ENCODE results near the gene CIDEA.

CIDEA gene

GRCh38 chr18:12253027-12253426, 1.1 kb upstream of the CIDEA start:
- Histone ChIP-seq H3K36me3 (no peaks in the 10 kb centered on the region), H3K4me3 (ENCODE audit: low read depth, low read length) (no peak overlapping the region), H3K27me3 (peaks cover 22% of the 10 kb centered on the region), H3K4me1 (no peaks in the 10 kb centered on the region), H3K9me3 (no peaks in the 10 kb centered on the region)
- no peak for DNase-seq
- no peak for TF ChIP-seq CTCF (IDR thresholded peaks at IDR 0.05; ENCODE audit: low read depth, low read length)

GRCh38 chr18:12253663-12254135, 462 bp upstream of the CIDEA start:
- no peak for DNase-seq
- Histone ChIP-seq H3K4me3 (ENCODE audit: low read depth, low read length) (no peak overlapping the region), H3K9me3 (no peaks in the 10 kb centered on the region), H3K27me3 (peaks cover 22% of the 10 kb centered on the region), H3K4me1 (no peaks in the 10 kb centered on the region), H3K36me3 (no peaks in the 10 kb centered on the region)
- TF ChIP-seq CTCF (IDR thresholded peaks at IDR 0.05; ENCODE audit: low read depth, low read length): no peak

GRCh38 chr18:12254820-12255511, 805 bp downstream of the CIDEA start:
- peaks cover 22% of the 10 kb centered on the region for H3K27me3 ChIP-seq
- no peak for DNase-seq

GRCh38 chr18:12255626-12256026, 1.5 kb downstream of the CIDEA start:
- no peak for DNase-seq
- no peaks in the 10 kb centered on the region for H3K9me3 ChIP-seq
- no peak overlapping the region for H3K4me3 ChIP-seq (ENCODE audit: low read depth, low read length)
- TF ChIP-seq CTCF (IDR thresholded peaks at IDR 0.05; ENCODE audit: low read depth, low read length): no peak
- no peaks in the 10 kb centered on the region for H3K4me1 ChIP-seq
- peaks cover 22% of the 10 kb centered on the region for H3K27me3 ChIP-seq
- no peaks in the 10 kb centered on the region for H3K36me3 ChIP-seq

More at GRCh38 chr18:12254820-12255511, 805 bp downstream of the CIDEA start:
- TF ChIP-seq CTCF (IDR thresholded peaks at IDR 0.05; ENCODE audit: low read depth, low read length): no peak
- H3K9me3 ChIP-seq: no peaks in the 10 kb centered on the region
- no peaks in the 10 kb centered on the region for H3K4me1 ChIP-seq
- H3K36me3 ChIP-seq: no peaks in the 10 kb centered on the region
- no peak overlapping the region for H3K4me3 ChIP-seq (ENCODE audit: low read depth, low read length)

- no peak for TF ChIP-seq CTCF (IDR thresholded peaks at IDR 0.05; ENCODE audit: low read depth, low read length)
- no peaks in the 10 kb centered on the region for H3K4me1 ChIP-seq
- DNase-seq: no peak
- H3K27me3 ChIP-seq: peaks cover 22% of the 10 kb centered on the region
- H3K36me3 ChIP-seq: no peaks in the 10 kb centered on the region
- no peak overlapping the region for H3K4me3 ChIP-seq (ENCODE audit: low read depth, low read length)
- H3K9me3 ChIP-seq: no peaks in the 10 kb centered on the region
Observed at GRCh38 chr18:12256951-12257350, 2.8 kb downstream of the CIDEA start.

- Histone ChIP-seq H3K36me3 (no peaks in the 10 kb centered on the region), H3K4me1 (no peaks in the 10 kb centered on the region), H3K9me3 (no peaks in the 10 kb centered on the region), H3K4me3 (ENCODE audit: low read depth, low read length) (no peak overlapping the region), H3K27me3 (peaks cover 17% of the 10 kb centered on the region)
- no peak for DNase-seq
- no peak for TF ChIP-seq CTCF (IDR thresholded peaks at IDR 0.05; ENCODE audit: low read depth, low read length)
Observed at GRCh38 chr18:12257996-12258718, 4.0 kb downstream of the CIDEA start.

Measured in BE2C (cell line).